GM18907 (cell line): ENCODE results near the gene RHOD.
A peak's percentile ranks its signal among the peaks of the same experiment; 100 is the strongest.

ENCODE experiments used
- ATAC-seq: cut with Tn5 transposase; IDR thresholded peaks from one replicate; pipeline ENCODE4 v1.9.1; 2021; ENCODE audit warnings: mild to moderate bottlenecking, moderate library complexity; ENCODE audit not compliant: unreplicated experiment

The RHOD gene

GRCh38 chr11:67058506-67058905, 1.9 kb downstream of the RHOD start:
- no peak for ATAC-seq

DNA sequence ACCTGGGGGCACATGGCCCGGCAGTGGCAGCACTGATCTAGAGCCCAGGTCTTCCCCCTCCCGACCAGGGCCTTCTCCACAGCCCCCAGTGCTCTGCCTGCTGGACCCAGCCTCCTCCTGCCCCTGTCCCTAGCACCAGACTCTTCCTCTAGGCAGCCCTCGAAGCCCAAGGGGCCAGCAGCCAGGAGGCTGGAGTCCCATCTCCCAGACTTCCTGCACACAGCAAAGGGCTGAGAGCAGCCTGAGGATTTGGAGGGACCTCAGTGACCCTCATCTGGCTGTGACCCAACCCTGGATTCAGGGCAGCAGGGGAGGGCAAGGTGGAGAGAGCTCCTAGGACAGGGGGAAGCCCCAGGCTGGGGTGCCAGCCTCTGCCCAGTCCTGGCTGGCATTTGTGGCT, 3.0 kb downstream of the RHOD start:
- ATAC-seq = no peak

- ATAC-seq = no peak
These were observed 3.5 kb downstream of the RHOD start for GRCh38 chr11:67060111-67060522.

DNA sequence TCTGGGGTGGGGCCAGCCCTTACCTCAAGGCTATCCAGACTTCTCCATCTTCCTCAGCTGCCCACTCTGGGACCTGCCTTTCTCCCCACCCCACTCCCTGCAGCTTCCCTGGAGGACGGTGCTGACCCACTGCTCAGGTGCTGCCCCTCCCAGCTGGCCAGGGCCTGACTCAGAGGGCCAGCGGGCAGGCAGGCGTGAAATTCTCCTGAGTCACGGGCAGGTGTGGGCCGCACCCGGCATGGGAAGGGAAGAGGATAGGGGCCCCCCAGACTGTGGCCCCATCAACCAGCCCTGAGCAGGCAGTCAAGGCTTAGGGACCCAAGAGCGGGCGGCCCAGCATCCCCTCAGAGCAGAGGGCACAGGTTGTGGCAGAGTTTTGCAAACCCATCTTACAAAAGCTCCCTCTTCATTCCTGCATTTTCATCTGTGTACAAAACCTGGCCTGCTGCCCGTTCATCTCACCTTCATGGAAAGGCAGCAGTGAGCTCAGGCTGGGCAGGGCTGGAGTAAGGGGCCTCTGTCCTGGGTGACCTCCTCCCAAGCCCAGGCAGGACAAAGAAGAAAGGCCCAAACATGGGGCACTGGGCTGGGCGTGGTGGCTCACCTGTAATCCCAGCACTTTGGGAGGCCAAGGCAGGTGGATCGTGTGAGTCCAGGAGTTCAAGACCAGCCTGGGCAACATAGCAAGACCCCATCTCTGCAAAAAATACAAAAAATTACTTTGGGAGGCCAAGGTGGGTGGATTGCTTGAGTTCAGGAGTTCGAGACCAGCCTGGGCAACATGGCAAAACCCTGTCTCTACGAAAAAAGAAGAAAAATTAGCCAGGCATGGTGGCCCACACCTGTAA, 6.1 kb downstream of the RHOD start:
- no peak for ATAC-seq

GRCh38 chr11:67066333-67066709, 9.7 kb downstream of the RHOD start:
- ATAC-seq = no peak

GRCh38 chr11:67071420-67072284, 15.0 kb downstream of the RHOD start:
- ATAC-seq = no peak

DNA sequence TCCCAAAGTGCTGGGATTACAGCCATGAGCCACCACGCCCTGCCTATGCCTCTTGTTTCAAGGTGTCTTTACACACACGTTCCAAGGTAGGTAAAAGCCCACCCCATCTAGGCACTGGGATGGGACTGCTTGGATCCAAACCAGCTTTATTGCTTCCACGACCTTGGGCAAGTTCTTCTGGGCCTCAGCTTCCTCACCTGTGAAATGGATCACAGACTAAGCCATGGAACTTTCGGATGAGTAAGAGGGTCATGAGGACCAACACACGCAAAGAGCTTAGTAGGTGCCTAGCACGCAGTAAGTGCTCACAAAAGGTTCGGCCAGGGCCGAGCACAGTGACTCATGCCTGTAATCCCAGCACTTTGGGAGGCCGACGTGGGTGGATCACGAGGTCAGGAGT, 15.6 kb downstream of the RHOD start:
- no peak for ATAC-seq

- no peak for ATAC-seq
These were observed 17.3 kb downstream of the RHOD start for GRCh38 chr11:67073908-67074307.

- ATAC-seq = no peak
These were observed 19.6 kb downstream of the RHOD start for GRCh38 chr11:67076202-67076601.

DNA sequence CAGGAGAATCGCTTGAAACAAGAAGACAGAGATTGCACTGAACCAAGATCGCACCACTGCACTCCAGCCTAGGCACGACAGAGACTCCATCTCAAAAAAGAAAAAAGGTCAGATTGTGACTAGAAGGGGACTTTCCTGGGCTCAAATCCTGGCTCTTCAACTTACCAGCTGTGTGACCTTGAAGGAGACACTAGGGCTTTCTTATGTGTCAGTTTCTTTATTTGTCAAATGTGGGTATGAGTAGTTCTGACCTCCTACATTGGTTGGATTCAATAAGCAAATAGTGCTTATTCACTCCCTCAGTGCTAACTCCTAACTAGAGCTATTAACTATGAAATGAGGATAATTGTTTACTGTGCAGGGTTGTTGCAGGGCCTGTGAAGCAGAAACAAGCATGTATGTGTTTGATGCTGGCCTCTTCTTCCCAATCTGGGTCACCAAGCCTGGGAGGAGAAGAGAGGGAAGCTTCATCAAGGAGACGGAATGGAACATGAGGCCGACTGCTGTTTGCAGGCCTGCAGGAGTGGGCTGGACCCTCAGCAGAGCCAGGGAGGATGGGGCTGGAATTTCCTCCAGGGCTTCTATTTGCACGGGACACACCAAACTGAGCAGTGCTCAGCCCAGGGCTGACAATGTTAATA, 22.5 kb downstream of the RHOD start:
- ATAC-seq = no peak

DNA sequence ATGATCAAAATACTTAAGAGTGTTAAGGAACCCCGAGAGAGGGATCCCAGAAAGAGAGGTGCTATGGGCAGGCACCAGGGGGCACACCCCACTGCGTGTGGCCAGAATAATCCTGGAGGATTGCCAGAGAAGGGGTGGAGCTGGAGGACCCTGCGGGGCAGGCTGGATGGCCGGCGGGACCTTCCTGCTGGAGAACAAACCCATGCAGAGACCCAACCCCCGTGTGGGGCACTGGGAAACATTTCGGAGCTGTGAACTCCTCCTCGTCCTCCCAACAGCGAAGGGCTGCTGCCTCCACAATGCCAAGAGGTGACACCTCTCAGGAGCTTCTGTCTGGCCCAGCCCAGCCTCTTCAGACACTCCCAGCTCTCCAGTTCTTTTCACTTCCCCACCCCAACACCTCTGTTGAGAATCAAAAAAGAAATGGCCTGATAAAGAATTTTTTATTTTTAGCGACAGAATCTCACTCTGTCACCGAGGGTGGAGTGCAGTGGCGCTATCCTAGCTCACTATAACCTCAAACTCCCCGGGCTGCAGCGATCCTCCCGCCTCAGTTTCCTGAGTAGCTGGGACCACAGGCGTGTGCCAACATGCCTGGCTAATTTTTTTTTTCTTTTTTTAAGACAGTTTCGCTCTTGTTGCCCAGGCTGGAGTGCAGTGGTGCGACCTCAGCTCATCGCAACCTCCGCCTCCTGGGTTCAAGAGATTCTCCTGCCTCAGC, 25.6 kb downstream of the RHOD start:
- ATAC-seq = no peak

GRCh38 chr11:67083786-67084366, 27.2 kb downstream of the RHOD start:
- ATAC-seq = no peak

- ATAC-seq = no peak
These were observed 29.0 kb downstream of the RHOD start for GRCh38 chr11:67085617-67086016.

DNA sequence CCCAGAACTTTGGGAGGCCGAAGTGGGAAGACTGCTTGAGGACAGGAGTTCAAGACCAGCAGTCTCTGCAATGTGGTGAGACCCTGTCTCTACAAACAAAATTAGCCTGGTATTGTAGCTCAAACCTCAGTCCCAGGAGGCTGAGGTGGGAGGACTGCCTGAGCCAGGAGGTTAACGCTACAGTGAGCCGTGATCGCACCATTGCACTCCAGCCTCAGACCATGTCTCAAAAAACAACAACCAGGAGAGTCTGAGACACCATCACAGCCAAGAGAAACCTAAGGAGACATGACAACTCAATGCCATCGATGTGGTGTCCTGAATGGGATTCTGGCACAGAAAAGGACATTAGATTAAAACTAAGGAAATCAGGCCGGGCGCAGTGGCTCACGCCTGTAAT, 34.1 kb downstream of the RHOD start:
- ATAC-seq = no peak

DNA sequence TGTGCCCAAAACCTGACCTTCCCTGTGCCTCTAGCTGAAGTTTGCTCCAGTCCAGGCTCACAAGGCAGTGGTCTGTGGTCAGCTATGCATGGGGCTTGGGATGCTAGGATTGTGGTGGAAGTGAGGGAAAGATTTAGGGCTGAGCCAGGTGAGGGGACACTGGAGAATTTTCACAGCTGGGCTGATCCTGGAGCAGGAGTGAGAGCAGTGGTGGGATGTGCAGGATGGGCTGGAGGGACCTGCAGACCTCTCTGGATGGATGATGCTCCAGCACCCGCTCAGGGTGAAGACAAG, 38.5 kb downstream of the RHOD start:
- no peak for ATAC-seq

DNA sequence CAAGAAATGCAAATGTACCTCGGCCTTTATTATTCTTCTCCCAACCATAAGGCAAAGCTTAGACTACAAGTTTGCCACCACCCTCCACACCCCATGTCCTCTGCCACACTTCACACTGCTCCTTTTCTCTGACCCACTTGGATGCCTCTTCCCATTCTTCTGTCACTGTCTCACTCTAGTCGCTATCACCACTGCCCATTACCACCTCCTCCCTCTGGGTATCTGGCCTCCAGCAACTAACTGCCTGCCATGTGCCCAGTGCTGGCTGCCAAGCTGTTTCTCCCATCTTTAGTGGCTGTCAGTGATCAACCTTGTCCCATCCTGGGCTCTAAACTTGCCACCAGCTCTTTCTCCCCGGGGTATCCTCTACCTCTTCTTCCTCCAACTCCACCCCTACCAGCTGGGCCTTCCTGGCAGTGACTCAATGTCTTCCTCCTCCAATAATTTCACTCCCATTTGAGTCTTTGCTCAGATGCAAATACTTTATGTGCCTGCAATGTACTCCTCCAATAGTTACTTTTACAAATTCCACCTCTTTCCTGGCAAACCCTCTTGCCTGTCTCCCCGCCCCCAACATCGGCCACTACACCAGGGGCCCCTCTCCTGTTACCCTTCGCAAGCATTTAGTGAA, 42.3 kb downstream of the RHOD start:
- ATAC-seq = no peak

DNA sequence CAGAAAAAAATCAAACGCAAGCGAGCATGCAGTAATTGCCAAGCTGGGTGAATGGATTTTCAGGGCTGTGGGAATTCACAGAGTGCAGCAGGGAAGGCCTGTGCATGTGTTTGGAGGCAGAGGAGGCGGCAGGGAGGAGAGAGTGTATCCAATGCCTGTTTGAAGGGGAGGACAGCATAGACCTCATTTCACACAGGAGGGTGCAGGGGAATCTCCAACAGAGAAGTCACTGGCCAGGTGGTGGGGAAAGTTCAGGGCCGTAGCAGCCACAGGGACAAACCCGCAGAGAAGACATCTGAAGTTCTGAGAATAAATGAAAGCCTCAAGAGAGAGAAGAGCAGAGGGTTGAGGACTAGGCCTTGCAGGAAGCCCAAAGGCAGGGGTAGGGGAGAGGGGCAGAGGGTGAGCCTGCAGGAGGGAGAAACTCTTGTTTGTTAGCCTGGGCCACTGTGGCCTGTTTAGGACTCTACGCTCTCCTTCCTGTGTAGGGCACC, 43.2 kb downstream of the RHOD start:
- peak; percentile 62 for ATAC-seq

DNA sequence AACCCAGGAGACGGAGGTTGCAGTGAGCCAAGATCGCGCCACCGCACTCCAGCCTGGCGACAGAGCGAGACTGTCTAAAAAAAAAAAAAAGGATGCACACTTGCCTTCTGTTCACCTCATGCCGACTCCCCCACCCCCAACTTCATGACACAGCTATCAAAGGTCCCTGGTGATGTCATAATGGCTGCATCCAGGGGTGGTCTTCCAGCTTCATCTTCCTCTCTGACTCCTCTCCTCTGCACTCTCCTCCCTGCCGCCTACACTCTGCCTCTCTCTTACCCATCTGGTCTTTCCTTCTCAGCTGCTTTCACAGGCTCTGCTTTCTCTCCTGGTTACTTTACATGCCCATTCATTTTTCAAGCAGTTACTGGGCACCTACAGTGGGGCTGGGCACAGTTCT, 46.0 kb downstream of the RHOD start:
- ATAC-seq = no peak

- no peak for ATAC-seq
These were observed 49.3 kb downstream of the RHOD start for GRCh38 chr11:67105964-67106363.

- no peak for ATAC-seq
These were observed 54.6 kb downstream of the RHOD start for GRCh38 chr11:67111261-67111660.
